ENCODE results near the gene SLK.

Gene SLK

DNA sequence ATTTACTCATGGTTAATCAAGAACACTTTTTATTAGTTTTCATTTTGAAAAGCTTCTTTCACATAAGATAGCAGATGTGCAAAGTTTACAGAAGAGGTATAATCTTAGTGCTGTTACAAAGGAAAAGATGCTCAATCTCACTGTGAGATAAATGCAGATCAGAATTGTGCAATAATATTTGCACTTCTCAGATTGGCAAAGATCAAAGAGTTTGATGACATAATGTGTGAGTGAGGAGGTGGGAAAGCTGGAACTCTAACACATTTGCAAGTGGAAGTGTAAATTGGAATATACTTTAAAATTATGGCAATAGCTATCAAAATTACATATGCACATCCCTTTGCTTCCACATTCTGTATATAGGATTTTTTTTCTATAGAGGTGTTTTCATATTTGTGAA, 27.4 kb upstream of the SLK start:
- TF ChIP-seq, protein P1, sequence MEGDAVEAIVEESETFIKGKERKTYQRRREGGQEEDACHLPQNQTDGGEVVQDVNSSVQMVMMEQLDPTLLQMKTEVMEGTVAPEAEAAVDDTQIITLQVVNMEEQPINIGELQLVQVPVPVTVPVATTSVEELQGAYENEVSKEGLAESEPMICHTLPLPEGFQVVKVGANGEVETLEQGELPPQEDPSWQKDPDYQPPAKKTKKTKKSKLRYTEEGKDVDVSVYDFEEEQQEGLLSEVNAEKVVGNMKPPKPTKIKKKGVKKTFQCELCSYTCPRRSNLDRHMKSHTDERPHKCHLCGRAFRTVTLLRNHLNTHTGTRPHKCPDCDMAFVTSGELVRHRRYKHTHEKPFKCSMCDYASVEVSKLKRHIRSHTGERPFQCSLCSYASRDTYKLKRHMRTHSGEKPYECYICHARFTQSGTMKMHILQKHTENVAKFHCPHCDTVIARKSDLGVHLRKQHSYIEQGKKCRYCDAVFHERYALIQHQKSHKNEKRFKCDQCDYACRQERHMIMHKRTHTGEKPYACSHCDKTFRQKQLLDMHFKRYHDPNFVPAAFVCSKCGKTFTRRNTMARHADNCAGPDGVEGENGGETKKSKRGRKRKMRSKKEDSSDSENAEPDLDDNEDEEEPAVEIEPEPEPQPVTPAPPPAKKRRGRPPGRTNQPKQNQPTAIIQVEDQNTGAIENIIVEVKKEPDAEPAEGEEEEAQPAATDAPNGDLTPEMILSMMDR (IDR thresholded peaks at IDR 0.05; ENCODE audit: low read depth, low read length), result no peak
- H3K4me3 ChIP-seq (ENCODE audit: low read depth, low read length), result no peak overlapping the region

DNA sequence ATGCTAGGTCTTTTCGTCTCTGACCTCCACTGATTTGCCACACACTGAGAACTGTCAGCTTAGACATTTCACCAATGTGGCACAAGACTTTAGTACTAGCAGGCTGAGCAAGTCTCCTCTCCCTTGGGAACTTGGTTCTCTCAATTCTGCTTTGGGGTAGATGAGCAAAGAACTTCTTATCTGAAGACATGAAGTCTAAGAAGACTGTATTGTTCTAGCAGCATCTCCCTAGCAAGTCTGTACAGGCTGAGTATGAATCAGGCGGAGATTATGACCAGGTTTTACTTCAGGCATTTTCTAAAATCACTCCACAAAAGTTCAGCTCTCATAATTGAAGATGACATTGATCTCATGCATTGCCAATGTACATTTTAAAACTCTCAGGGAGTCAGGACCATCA, 25.1 kb upstream of the SLK start:
- TF ChIP-seq, protein P1 (IDR thresholded peaks at IDR 0.05; ENCODE audit: low read depth, low read length), result no peak
- H3K4me3 ChIP-seq (ENCODE audit: low read depth, low read length), result no peak overlapping the region

DNA sequence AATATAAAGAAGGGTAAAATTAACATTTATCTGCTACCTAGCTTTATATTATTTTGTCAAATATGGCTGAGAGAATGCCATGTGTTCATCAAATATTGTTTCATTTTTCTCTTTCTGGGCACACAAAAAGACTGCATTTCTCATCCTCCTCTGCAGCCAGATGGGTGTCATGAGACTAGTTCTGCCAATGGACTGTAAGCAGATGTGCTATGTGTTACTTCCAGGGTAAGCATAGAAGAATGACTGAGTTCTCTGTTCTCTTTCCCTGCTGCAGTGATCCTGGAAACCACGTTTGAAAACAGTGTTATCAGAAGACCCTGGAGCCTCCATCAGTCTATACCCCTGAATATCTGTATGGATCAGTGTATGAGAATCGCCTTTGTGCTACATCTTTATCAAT, 24.1 kb upstream of the SLK start:
- TF ChIP-seq, protein P1 (IDR thresholded peaks at IDR 0.05; ENCODE audit: low read depth, low read length), result no peak
- H3K4me3 ChIP-seq (ENCODE audit: low read depth, low read length), result no peak overlapping the region

DNA sequence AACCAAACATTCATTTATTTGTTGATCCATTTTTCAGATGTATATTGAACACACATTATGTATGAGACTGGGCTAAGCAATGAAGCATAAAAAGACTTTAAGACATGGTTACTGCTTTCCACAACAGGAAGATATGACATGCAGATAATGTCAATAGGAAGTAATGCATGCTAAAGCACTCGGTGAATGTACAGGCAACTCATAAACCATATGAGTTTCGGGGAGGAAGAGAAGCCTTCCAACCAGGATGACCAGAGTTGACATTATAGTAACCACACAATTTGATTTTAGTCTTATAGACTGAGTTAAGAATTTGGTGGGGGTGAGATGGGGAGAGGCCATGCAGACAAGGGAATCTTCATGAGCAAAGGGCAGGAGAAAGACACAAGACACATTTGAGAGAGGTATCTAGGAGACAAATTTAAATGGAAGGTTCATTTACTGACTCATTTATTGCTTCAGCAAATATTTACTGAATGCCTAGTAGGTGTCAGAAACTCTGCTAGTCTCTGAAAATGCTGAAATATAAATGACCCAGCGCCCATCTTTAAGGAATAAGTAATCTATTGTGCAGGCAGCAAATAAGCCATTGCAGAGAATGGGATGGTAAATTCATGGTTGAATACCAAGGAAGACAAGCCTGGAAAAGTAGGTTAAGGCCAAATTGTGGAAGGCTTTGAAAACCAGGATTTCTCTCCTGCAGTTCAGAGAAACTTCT, 19.0 kb upstream of the SLK start:
- no peak overlapping the region for H3K4me3 ChIP-seq (ENCODE audit: low read depth, low read length)
- TF ChIP-seq, protein P1 (IDR thresholded peaks at IDR 0.05; ENCODE audit: low read depth, low read length), result no peak

DNA sequence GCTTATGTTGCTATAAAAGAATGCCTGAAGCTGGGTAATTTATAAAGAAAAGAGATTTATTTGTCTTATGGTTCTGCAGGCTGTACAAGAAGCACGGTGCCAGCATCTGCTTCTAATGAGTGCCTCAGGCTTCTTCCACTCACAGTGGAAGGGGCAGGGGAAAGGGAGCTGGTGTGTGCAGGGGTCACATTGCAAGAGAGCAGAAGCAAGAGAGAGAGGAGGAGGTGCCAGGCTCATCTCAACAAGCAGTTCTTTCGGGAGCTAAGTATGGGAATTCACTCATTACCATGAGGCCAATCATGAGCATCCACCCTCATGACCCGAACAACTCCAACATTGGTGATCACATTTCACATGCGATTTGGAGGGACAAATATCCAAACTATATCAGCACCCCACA, 17.2 kb upstream of the SLK start:
- TF ChIP-seq, protein P1 (IDR thresholded peaks at IDR 0.05; ENCODE audit: low read depth, low read length), result no peak
- H3K4me3 ChIP-seq (ENCODE audit: low read depth, low read length), result no peak overlapping the region

DNA sequence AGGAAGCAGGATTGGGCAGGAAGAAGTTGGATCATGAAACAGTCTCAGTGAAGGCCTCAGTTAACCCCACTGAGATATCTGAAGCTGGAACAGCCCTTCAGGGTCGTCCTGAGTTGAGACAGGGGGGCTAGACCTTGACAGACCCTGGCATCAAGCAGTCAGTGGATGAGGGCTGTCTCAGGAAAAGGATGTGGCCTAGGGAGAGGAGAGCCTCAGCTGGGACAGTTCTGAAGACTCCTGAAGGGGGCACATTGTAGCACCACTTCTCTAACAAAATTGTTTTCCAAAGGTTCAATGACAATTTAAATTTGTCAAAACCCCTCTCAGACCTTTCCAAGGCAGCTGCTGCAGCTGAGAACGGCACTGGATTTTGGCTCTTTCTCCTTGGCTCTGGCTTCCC, 15.8 kb upstream of the SLK start:
- no peak overlapping the region for H3K4me3 ChIP-seq (ENCODE audit: low read depth, low read length)
- TF ChIP-seq, protein P1 (IDR thresholded peaks at IDR 0.05; ENCODE audit: low read depth, low read length), result no peak

DNA sequence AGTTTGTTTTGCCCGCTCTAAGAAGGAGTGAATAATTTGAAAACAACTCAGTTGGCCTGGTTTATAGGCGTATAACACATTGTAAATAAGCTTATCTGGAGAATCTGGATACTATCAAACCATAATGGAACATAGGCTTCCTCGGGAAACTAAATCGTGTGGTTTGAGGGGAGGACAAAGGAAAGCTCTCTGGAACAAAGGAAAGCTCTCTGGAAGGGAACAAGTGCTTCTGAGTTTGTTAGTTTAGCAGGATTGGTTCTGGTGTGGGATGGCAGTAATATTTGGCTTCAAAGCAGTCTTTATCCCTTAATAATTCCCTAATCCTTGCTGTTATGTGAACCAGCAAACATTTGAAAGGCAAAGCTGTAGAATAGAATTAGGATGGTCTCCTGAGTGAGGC, 15.0 kb upstream of the SLK start:
- no peak overlapping the region for H3K4me3 ChIP-seq (ENCODE audit: low read depth, low read length)
- TF ChIP-seq, protein P1 (IDR thresholded peaks at IDR 0.05; ENCODE audit: low read depth, low read length), result no peak

Data from WI38 (cell line).